GM10266 (cell line): ENCODE results near the gene OTC.

Experiments used
- DNase-seq: peaks from one replicate; pipeline ENCODE4 v3.0.0; 2012; ENCODE audit errors: extremely low spot score
- CTCF ChIP-seq: IDR thresholded peaks from 2 replicates; pipeline ENCODE4 v1.5.1; 2012; ENCODE audit warnings: mild to moderate bottlenecking, low read depth; ENCODE audit not compliant: control insufficient read depth, insufficient read depth; ENCODE audit errors: missing control alignments

The OTC gene

GRCh38 chrX:38352362-38352761 is at the start of gene OTC:
OTC (plus strand) TSS chrX:38352604; CDS start chrX:38352697, 93 bp downstream.
- TF ChIP-seq CTCF, result no peak

GRCh38 chrX:38304010-38304409 is 48.4 kb upstream of the OTC start:
- no peak for TF ChIP-seq CTCF
- no peak for DNase-seq

More at GRCh38 chrX:38352362-38352761, at the start of gene OTC:
- DNase-seq, result no peak

- no peak for DNase-seq
Measured at GRCh38 chrX:38305971-38306370, 46.4 kb upstream of the OTC start.

GRCh38 chrX:38311743-38312142 is 40.7 kb upstream of the OTC start:
- no peak for TF ChIP-seq CTCF
- DNase-seq, result no peak

More at GRCh38 chrX:38305971-38306370, 46.4 kb upstream of the OTC start:
- TF ChIP-seq CTCF, result no peak

GRCh38 chrX:38312436-38312835 is 40.0 kb upstream of the OTC start:
- no peak for TF ChIP-seq CTCF
- DNase-seq, result no peak

GRCh38 chrX:38313190-38313589 is 39.2 kb upstream of the OTC start:
- DNase-seq, result no peak
- no peak for TF ChIP-seq CTCF

- no peak for TF ChIP-seq CTCF
- DNase-seq, result no peak
Measured at GRCh38 chrX:38315186-38315585, 37.2 kb upstream of the OTC start.
